Panc1 (cell line): ENCODE measurements around the gene GPM6B. TPM values are rescaled to one million over a fixed set of nuclear protein-coding genes. Genes with fewer than 3 reads are reported as not detected.

Experiments used
- ATAC-seq: fragments of 200-7000 bp; cut with Tn5 transposase; 2 replicates; pipeline ENCODE4 v1.9.1; 2020; ENCODE audit warnings: mild to moderate bottlenecking, moderate library complexity
- BruUV-seq: library from RNA; stranded (reverse); fragments of 400-500 nt; replicated peaks from 2 replicates; lab custom pipeline; 2021; lab: Mats Ljungman, UMichigan
- CTCF ChIA-PET: fragments of 300-600 bp; sonication (Branson Sonifier 250); formaldehyde crosslinking; loops from one replicate; lab custom pipeline; 2022; ENCODE audit warnings: antibody characterized with exemption; lab: Charles Lee
- POLR2A ChIA-PET: fragments of 300-600 bp; sonication (Branson Sonifier 250); formaldehyde crosslinking; loops from one replicate; lab custom pipeline; 2022; ENCODE audit warnings: antibody characterized with exemption; lab: Charles Lee
- DNase-seq: peaks from one replicate; pipeline ENCODE4 v3.0.0-alpha.2; 2010; ENCODE audit warnings: low read depth, low spot score
- H3K27ac ChIP-seq: 2 replicates; pipeline ENCODE4 v1.5.1; 2011; ENCODE audit warnings: mild to moderate bottlenecking, low read length, inconsistent platforms
- H3K27me3 ChIP-seq: fragments of 200-500 bp; sonication (Bioruptor generic); 2 replicates; pipeline ENCODE4 v1.6.0; 2014; ENCODE audit warnings: low read length, inconsistent platforms; ENCODE audit not compliant: control insufficient read depth, insufficient read depth
- H3K36me3 ChIP-seq: fragments of 200-500 bp; sonication (Bioruptor generic); 2 replicates; pipeline ENCODE4 v1.5.1; 2014; ENCODE audit warnings: inconsistent platforms, mild to moderate bottlenecking, low read length, moderate library complexity; ENCODE audit not compliant: control insufficient read depth, insufficient read depth
- H3K4me1 ChIP-seq: 2 replicates; pipeline ENCODE4 v1.5.1; 2011; ENCODE audit warnings: inconsistent platforms, mild to moderate bottlenecking, low read length, moderate library complexity; ENCODE audit not compliant: control insufficient read depth, insufficient read depth
- H3K4me3 ChIP-seq, 2 experiments: 2 replicates each; pipeline ENCODE4 v1.5.1; 2011 to 2012; ENCODE audit warnings: low read depth in 2 of 2, low read length in 2 of 2, mild to moderate bottlenecking in 2 of 2, inconsistent platforms in 1 of 2, moderate library complexity in 1 of 2
- H3K9me3 ChIP-seq: fragments of 200-500 bp; sonication (Bioruptor generic); 2 replicates; pipeline ENCODE4 v1.5.1; 2014; ENCODE audit warnings: low read depth, mild to moderate bottlenecking, inconsistent platforms, low read length, moderate library complexity; ENCODE audit not compliant: control insufficient read depth, insufficient read depth
- CTCF ChIP-seq: fragments of 450-650 bp; IDR thresholded peaks from 2 replicates; pipeline ENCODE4 v1.5.1; 2017; ENCODE audit warnings: mild to moderate bottlenecking
- POLR2AphosphoS5 ChIP-seq: IDR thresholded peaks from 2 replicates; pipeline ENCODE4 v1.6.1; 2012; ENCODE audit warnings: mild to moderate bottlenecking, low read depth, low read length, moderate library complexity
- SIN3A ChIP-seq: IDR thresholded peaks from 2 replicates; pipeline ENCODE4 v1.6.1; 2012; ENCODE audit warnings: low read depth, mild to moderate bottlenecking, low read length, moderate library complexity, borderline replicate concordance; ENCODE audit not compliant: insufficient read depth
- TCF7L2 ChIP-seq: IDR thresholded peaks from 2 replicates; pipeline ENCODE4 v1.6.1; 2011; ENCODE audit warnings: mild to moderate bottlenecking, low read depth, low read length, inconsistent platforms
- in situ Hi-C: cut with HindIII; loops from 2 replicates; pipeline ENCODE4 v1.10.0; 2016; ENCODE audit warnings: low sequenced_read_pairs, low pct_unique_long_range_greater_than_20kb
- intact Hi-C: fragments of 100-400 bp; cut with micrococcal nuclease; formaldehyde crosslinking; loops from one replicate; pipeline ENCODE4 v1.10.0; 2022; ENCODE audit not compliant: unreplicated experiment
- total RNA-seq: library from RNA; stranded (reverse); gene quantifications from one replicate; pipeline ENCODE4 v1.2.1, GENCODE V29; 2021; ENCODE audit not compliant: unreplicated experiment
- TF ChIP-seq, protein P1 (sequence below), 2 experiments: IDR thresholded peaks; 2 replicates each; pipeline ENCODE4 v1.6.1; 2011 to 2012; ENCODE audit warnings: low read depth in 2 of 2, control low read depth in 1 of 2, low read length in 1 of 2, mild to moderate bottlenecking in 1 of 2, moderate library complexity in 1 of 2; ENCODE audit not compliant: insufficient read depth in 1 of 2

GPM6B gene
- total RNA-seq, 1 experiment from 2014 or later: not detected

DNA sequence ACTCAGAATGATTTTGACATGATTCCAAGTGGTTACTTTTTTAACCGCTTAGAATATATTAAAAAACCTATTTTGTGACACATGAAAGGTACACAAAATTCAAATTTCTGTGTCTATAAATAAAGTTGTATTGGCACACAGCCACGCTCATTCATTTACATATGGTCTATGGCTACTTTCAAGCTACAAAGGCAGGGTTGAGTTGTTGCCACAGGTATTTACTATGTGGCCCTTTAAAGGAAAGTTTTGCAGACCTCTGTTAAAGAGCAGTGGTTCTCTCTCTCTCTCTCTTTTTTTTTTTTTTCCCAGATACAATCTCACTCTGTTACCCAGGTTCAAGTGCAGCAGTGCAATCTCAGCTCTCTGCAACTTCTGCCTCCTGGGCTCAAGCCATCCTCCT is 23.0 kb downstream of the GPM6B start:
- POLR2A ChIA-PET: no interaction called here
- no peak for DNase-seq
- Histone ChIP-seq H3K9me3 (no peaks in the 10 kb centered on the region), H3K36me3 (no peaks in the 10 kb centered on the region), H3K27me3 (no peaks in the 10 kb centered on the region), H3K4me1 (no peaks in the 10 kb centered on the region), H3K4me3 (no peak overlapping the region), H3K27ac (no peak overlapping the region)
- TF ChIP-seq TCF7L2 (no peak), CTCF (no peak), POLR2AphosphoS5 (no peak), SIN3A (no peak)
- TF ChIP-seq, protein P1, sequence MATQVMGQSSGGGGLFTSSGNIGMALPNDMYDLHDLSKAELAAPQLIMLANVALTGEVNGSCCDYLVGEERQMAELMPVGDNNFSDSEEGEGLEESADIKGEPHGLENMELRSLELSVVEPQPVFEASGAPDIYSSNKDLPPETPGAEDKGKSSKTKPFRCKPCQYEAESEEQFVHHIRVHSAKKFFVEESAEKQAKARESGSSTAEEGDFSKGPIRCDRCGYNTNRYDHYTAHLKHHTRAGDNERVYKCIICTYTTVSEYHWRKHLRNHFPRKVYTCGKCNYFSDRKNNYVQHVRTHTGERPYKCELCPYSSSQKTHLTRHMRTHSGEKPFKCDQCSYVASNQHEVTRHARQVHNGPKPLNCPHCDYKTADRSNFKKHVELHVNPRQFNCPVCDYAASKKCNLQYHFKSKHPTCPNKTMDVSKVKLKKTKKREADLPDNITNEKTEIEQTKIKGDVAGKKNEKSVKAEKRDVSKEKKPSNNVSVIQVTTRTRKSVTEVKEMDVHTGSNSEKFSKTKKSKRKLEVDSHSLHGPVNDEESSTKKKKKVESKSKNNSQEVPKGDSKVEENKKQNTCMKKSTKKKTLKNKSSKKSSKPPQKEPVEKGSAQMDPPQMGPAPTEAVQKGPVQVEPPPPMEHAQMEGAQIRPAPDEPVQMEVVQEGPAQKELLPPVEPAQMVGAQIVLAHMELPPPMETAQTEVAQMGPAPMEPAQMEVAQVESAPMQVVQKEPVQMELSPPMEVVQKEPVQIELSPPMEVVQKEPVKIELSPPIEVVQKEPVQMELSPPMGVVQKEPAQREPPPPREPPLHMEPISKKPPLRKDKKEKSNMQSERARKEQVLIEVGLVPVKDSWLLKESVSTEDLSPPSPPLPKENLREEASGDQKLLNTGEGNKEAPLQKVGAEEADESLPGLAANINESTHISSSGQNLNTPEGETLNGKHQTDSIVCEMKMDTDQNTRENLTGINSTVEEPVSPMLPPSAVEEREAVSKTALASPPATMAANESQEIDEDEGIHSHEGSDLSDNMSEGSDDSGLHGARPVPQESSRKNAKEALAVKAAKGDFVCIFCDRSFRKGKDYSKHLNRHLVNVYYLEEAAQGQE (IDR thresholded peaks at IDR 0.05; ENCODE audit: insufficient read depth in 1 of 2, low read depth in 2 of 2, low read length in 1 of 2): no peak
- CTCF ChIA-PET: no interaction called here
- intact Hi-C loops (no loop called here), in situ Hi-C loops (no loop called here)
- ATAC-seq: no peak
- BruUV-seq: no TSS peak

GRCh38 chrX:13791559-13791958 is 25.3 kb downstream of the GPM6B start:
- intact Hi-C loops (no loop called here), in situ Hi-C loops (no loop called here)
- Histone ChIP-seq H3K4me3 (no peak overlapping the region), H3K27ac (no peak overlapping the region), H3K4me1 (no peaks in the 10 kb centered on the region), H3K36me3 (no peaks in the 10 kb centered on the region), H3K9me3 (no peaks in the 10 kb centered on the region), H3K27me3 (no peaks in the 10 kb centered on the region)
- no TSS peak for BruUV-seq
- CTCF ChIA-PET: no interaction called here
- no peak for TF ChIP-seq POLR2AphosphoS5
- no peak for TF ChIP-seq SIN3A
- no peak for TF ChIP-seq TCF7L2
- TF ChIP-seq CTCF: no peak
- POLR2A ChIA-PET: no interaction called here
- ATAC-seq (no peak), DNase-seq (no peak)
